ENCODE data around the gene YY2. TPM values are rescaled to one million over a fixed set of nuclear protein-coding genes. Genes with fewer than 3 reads are reported as not detected.
"Not testable (repeated sequence)": the region's sequence is repeated elsewhere in the genome, so short reads cannot be mapped to it uniquely, and the experiment has no call there.

YY2 gene
- total RNA-seq, 1 experiment from 2014 or later: 0.60 TPM

GRCh38 chrX:21853578-21853977 lies 2.2 kb upstream of the YY2 start:
- no peak for DNase-seq
- no peaks in the 10 kb centered on the region for H3K9me2 ChIP-seq (replicated peaks; ENCODE audit: insufficient read depth, low read length)
- no peak overlapping the region for H3K4me3 ChIP-seq (ENCODE audit: low read length)
- H3K9ac ChIP-seq (ENCODE audit: low read length): no peak overlapping the region
- no peaks in the 10 kb centered on the region for H3K27me3 ChIP-seq (ENCODE audit: low read length)
- peaks cover 13% of the 10 kb centered on the region; the same call in 1 of the 2 replicates for H3K36me3 ChIP-seq (ENCODE audit: insufficient read depth, low read length)
- no peak overlapping the region for H3K4me2 ChIP-seq (ENCODE audit: low read depth, low read length, poor library complexity, severe bottlenecking)
- H3K27ac ChIP-seq (ENCODE audit: low read length): no peak overlapping the region
- no peak overlapping the region for H2AFZ ChIP-seq (ENCODE audit: low read length)
- no peaks in the 10 kb centered on the region for H3K9me3 ChIP-seq (ENCODE audit: low read length)
- H4K20me1 ChIP-seq (ENCODE audit: insufficient read depth, low read depth, low read length): no peaks in the 10 kb centered on the region
- no peaks in the 10 kb centered on the region for H3K4me1 ChIP-seq (ENCODE audit: low read length)
- no peaks in the 10 kb centered on the region for H3K79me2 ChIP-seq (ENCODE audit: low read length)

GRCh38 chrX:21856504-21856903 lies 717 bp downstream of the YY2 start:
- Histone ChIP-seq H3K36me3 (ENCODE audit: insufficient read depth, low read length) (peaks cover 7% of the 10 kb centered on the region; the same call in 1 of the 2 replicates), H3K9ac (ENCODE audit: low read length) (no peak overlapping the region), H4K20me1 (ENCODE audit: insufficient read depth, low read depth, low read length) (no peaks in the 10 kb centered on the region), H3K9me3 (ENCODE audit: low read length) (no peaks in the 10 kb centered on the region), H3K79me2 (ENCODE audit: low read length) (no peaks in the 10 kb centered on the region), H3K27me3 (ENCODE audit: low read length) (no peaks in the 10 kb centered on the region), H3K27ac (ENCODE audit: low read length) (no peak overlapping the region), H3K4me2 (ENCODE audit: low read depth, low read length, poor library complexity, severe bottlenecking) (no peak overlapping the region), H2AFZ (ENCODE audit: low read length) (no peak overlapping the region), H3K4me1 (ENCODE audit: low read length) (no peaks in the 10 kb centered on the region), H3K4me3 (ENCODE audit: low read length) (no peak overlapping the region), H3K9me2 (replicated peaks; ENCODE audit: insufficient read depth, low read length) (no peaks in the 10 kb centered on the region)
- DNase-seq: no peak

GRCh38 chrX:21863241-21863640 lies 7.5 kb downstream of the YY2 start:
- Histone ChIP-seq H3K4me2 (ENCODE audit: low read depth, low read length, poor library complexity, severe bottlenecking) (no peak overlapping the region), H3K9me2 (replicated peaks; ENCODE audit: insufficient read depth, low read length) (no peaks in the 10 kb centered on the region), H3K79me2 (ENCODE audit: low read length) (0 out of 2 replicates have a peak, but pooled peaks cover 4% of the 10 kb centered on the region), H3K36me3 (ENCODE audit: insufficient read depth, low read length) (no peaks in the 10 kb centered on the region), H3K4me1 (ENCODE audit: low read length) (no peaks in the 10 kb centered on the region), H3K27me3 (ENCODE audit: low read length) (no peaks in the 10 kb centered on the region), H3K9ac (ENCODE audit: low read length) (no peak overlapping the region), H3K9me3 (ENCODE audit: low read length) (no peaks in the 10 kb centered on the region), H2AFZ (ENCODE audit: low read length) (no peak overlapping the region), H4K20me1 (ENCODE audit: insufficient read depth, low read depth, low read length) (no peaks in the 10 kb centered on the region), H3K4me3 (ENCODE audit: low read length) (no peak overlapping the region), H3K27ac (ENCODE audit: low read length) (no peak overlapping the region)
- no peak for DNase-seq

GRCh38 chrX:21865436-21865835 lies 9.6 kb downstream of the YY2 start:
- no peaks in the 10 kb centered on the region for H3K27me3 ChIP-seq (ENCODE audit: low read length)
- no peak overlapping the region for H3K27ac ChIP-seq (ENCODE audit: low read length)
- no peak for DNase-seq
- no peaks in the 10 kb centered on the region for H3K9me2 ChIP-seq (replicated peaks; ENCODE audit: insufficient read depth, low read length)
- H3K4me3 ChIP-seq (ENCODE audit: low read length): no peak overlapping the region
- no peaks in the 10 kb centered on the region for H3K9me3 ChIP-seq (ENCODE audit: low read length)
- no peak overlapping the region for H3K4me2 ChIP-seq (ENCODE audit: low read depth, low read length, poor library complexity, severe bottlenecking)
- no peaks in the 10 kb centered on the region for H3K4me1 ChIP-seq (ENCODE audit: low read length)
- no peak overlapping the region for H3K9ac ChIP-seq (ENCODE audit: low read length)
- H2AFZ ChIP-seq (ENCODE audit: low read length): no peak overlapping the region
- no peaks in the 10 kb centered on the region for H3K36me3 ChIP-seq (ENCODE audit: insufficient read depth, low read length)
- H4K20me1 ChIP-seq (ENCODE audit: insufficient read depth, low read depth, low read length): no peaks in the 10 kb centered on the region
- 0 out of 2 replicates have a peak, but pooled peaks cover 4% of the 10 kb centered on the region for H3K79me2 ChIP-seq (ENCODE audit: low read length)

- no peak for DNase-seq
- no peaks in the 10 kb centered on the region for H4K20me1 ChIP-seq (ENCODE audit: insufficient read depth, low read depth, low read length)
- no peaks in the 10 kb centered on the region for H3K79me2 ChIP-seq (ENCODE audit: low read length)
- H3K36me3 ChIP-seq (ENCODE audit: insufficient read depth, low read length): no peaks in the 10 kb centered on the region
- H3K9me2 ChIP-seq (replicated peaks; ENCODE audit: insufficient read depth, low read length): no peaks in the 10 kb centered on the region
- no peaks in the 10 kb centered on the region for H3K9me3 ChIP-seq (ENCODE audit: low read length)
- no peak overlapping the region for H3K9ac ChIP-seq (ENCODE audit: low read length)
- no peak overlapping the region for H2AFZ ChIP-seq (ENCODE audit: low read length)
- no peak overlapping the region for H3K27ac ChIP-seq (ENCODE audit: low read length)
- no peak overlapping the region for H3K4me2 ChIP-seq (ENCODE audit: low read depth, low read length, poor library complexity, severe bottlenecking)
- H3K27me3 ChIP-seq (ENCODE audit: low read length): no peaks in the 10 kb centered on the region
- H3K4me1 ChIP-seq (ENCODE audit: low read length): no peaks in the 10 kb centered on the region
- no peak overlapping the region for H3K4me3 ChIP-seq (ENCODE audit: low read length)
These were observed 14.7 kb downstream of the YY2 start for GRCh38 chrX:21870494-21870893.

- H3K4me2 ChIP-seq (ENCODE audit: low read depth, low read length, poor library complexity, severe bottlenecking): no peak overlapping the region
- H3K9ac ChIP-seq (ENCODE audit: low read length): no peak overlapping the region
- H3K79me2 ChIP-seq (ENCODE audit: low read length): no peaks in the 10 kb centered on the region
- no peaks in the 10 kb centered on the region for H3K9me3 ChIP-seq (ENCODE audit: low read length)
- no peak overlapping the region for H3K27ac ChIP-seq (ENCODE audit: low read length)
- no peaks in the 10 kb centered on the region for H3K27me3 ChIP-seq (ENCODE audit: low read length)
- no peaks in the 10 kb centered on the region for H4K20me1 ChIP-seq (ENCODE audit: insufficient read depth, low read depth, low read length)
- no peak overlapping the region for H2AFZ ChIP-seq (ENCODE audit: low read length)
- H3K9me2 ChIP-seq (replicated peaks; ENCODE audit: insufficient read depth, low read length): no peaks in the 10 kb centered on the region
- no peak for DNase-seq
- H3K4me3 ChIP-seq (ENCODE audit: low read length): no peak overlapping the region
- no peaks in the 10 kb centered on the region for H3K36me3 ChIP-seq (ENCODE audit: insufficient read depth, low read length)
- H3K4me1 ChIP-seq (ENCODE audit: low read length): no peaks in the 10 kb centered on the region
These were observed 17.4 kb downstream of the YY2 start for GRCh38 chrX:21873063-21873775.

GRCh38 chrX:21874182-21874581 lies 18.4 kb downstream of the YY2 start:
- H3K27ac ChIP-seq (ENCODE audit: low read length); H4K20me1 ChIP-seq (ENCODE audit: insufficient read depth, low read depth, low read length); H2AFZ ChIP-seq (ENCODE audit: low read length); H3K9me2 ChIP-seq (replicated peaks; ENCODE audit: insufficient read depth, low read length); DNase-seq; H3K4me3 ChIP-seq (ENCODE audit: low read length); H3K4me1 ChIP-seq (ENCODE audit: low read length); H3K79me2 ChIP-seq (ENCODE audit: low read length); H3K9me3 ChIP-seq (ENCODE audit: low read length); H3K27me3 ChIP-seq (ENCODE audit: low read length); H3K4me2 ChIP-seq (ENCODE audit: low read depth, low read length, poor library complexity, severe bottlenecking); H3K9ac ChIP-seq (ENCODE audit: low read length); H3K36me3 ChIP-seq (ENCODE audit: insufficient read depth, low read length): not testable (repeated sequence)

GRCh38 chrX:21875013-21875412 lies 19.2 kb downstream of the YY2 start:
- no peak for DNase-seq
- no peak overlapping the region for H3K9ac ChIP-seq (ENCODE audit: low read length)
- no peaks in the 10 kb centered on the region for H3K9me2 ChIP-seq (replicated peaks; ENCODE audit: insufficient read depth, low read length)
- H3K27me3 ChIP-seq (ENCODE audit: low read length): no peaks in the 10 kb centered on the region
- H3K79me2 ChIP-seq (ENCODE audit: low read length): no peaks in the 10 kb centered on the region
- no peaks in the 10 kb centered on the region for H3K9me3 ChIP-seq (ENCODE audit: low read length)
- H3K27ac ChIP-seq (ENCODE audit: low read length): no peak overlapping the region
- H3K36me3 ChIP-seq (ENCODE audit: insufficient read depth, low read length): no peaks in the 10 kb centered on the region
- no peaks in the 10 kb centered on the region for H4K20me1 ChIP-seq (ENCODE audit: insufficient read depth, low read depth, low read length)
- no peak overlapping the region for H3K4me3 ChIP-seq (ENCODE audit: low read length)
- H3K4me2 ChIP-seq (ENCODE audit: low read depth, low read length, poor library complexity, severe bottlenecking): no peak overlapping the region
- no peaks in the 10 kb centered on the region for H3K4me1 ChIP-seq (ENCODE audit: low read length)
- no peak overlapping the region for H2AFZ ChIP-seq (ENCODE audit: low read length)
